H1 (cell line): ENCODE data around the gene AMPH. TPM values are rescaled to one million over a fixed set of nuclear protein-coding genes. Genes with fewer than 3 reads are reported as not detected.
"Not testable (repeated sequence)": the region's sequence is repeated elsewhere in the genome, so short reads cannot be mapped to it uniquely, and the experiment has no call there.

Source experiments
- CTCF ChIA-PET: fragments of 300-600 bp; sonication (Branson Sonifier 250); formaldehyde crosslinking; loops from one replicate; lab custom pipeline; 2021; ENCODE audit not compliant: partially characterized antibody; lab: Charles Lee
- POLR2A ChIA-PET: fragments of 300-600 bp; sonication (Branson Sonifier 250); formaldehyde crosslinking; loops from one replicate; lab custom pipeline; 2021; ENCODE audit warnings: inconsistent platforms; ENCODE audit not compliant: partially characterized antibody; lab: Charles Lee
- DNase-seq, 2 experiments: peaks; one replicate each; pipeline versions ENCODE4 v3.0.0 to v3.0.0-alpha.2; 2010 to 2022; ENCODE audit warnings: low spot score in 2 of 2, low read depth in 1 of 2, mixed read lengths in 1 of 2
- FAIRE-seq: peaks from 2 replicates; lab custom pipeline; 2011; peaks lifted over from hg19 to GRCh38; lab: Jason Lieb, UNC
- H2AFZ ChIP-seq: 2 replicates; pipeline ENCODE4 v1.8.1; 2012; ENCODE audit warnings: low read length, inconsistent platforms
- H2AK5ac ChIP-seq: 2 replicates; pipeline ENCODE4 v1.6.1; 2013; ENCODE audit warnings: low read depth, low read length
- H2BK120ac ChIP-seq: replicated peaks from 2 replicates; pipeline ENCODE3; 2013; ENCODE audit warnings: low read depth, low read length, inconsistent platforms
- H2BK12ac ChIP-seq: 2 replicates; pipeline ENCODE4 v1.6.1; 2013; ENCODE audit warnings: low read depth, low read length
- H2BK15ac ChIP-seq: 2 replicates; pipeline ENCODE4 v1.6.1; 2013; ENCODE audit warnings: low read length
- H2BK20ac ChIP-seq: 2 replicates; pipeline ENCODE4 v1.6.1; 2013; ENCODE audit warnings: low read length
- H2BK5ac ChIP-seq: 2 replicates; pipeline ENCODE4 v1.6.1; 2013; ENCODE audit warnings: low read depth, low read length
- H3K14ac ChIP-seq: 2 replicates; pipeline ENCODE4 v1.6.1; 2013; ENCODE audit warnings: inconsistent platforms; ENCODE audit not compliant: insufficient read length
- H3K18ac ChIP-seq: 2 replicates; pipeline ENCODE4 v1.6.1; 2013; ENCODE audit warnings: low read length; ENCODE audit errors: extremely low read depth
- H3K23ac ChIP-seq: 2 replicates; pipeline ENCODE4 v1.6.1; 2013; ENCODE audit warnings: inconsistent platforms; ENCODE audit not compliant: insufficient read length
- H3K23me2 ChIP-seq: 2 replicates; pipeline ENCODE4 v1.6.1; 2013; ENCODE audit warnings: low read depth, low read length
- H3K27ac ChIP-seq: 2 replicates; pipeline ENCODE4 v1.6.1; 2011; ENCODE audit warnings: low read depth, low read length, inconsistent platforms
- H3K27me3 ChIP-seq, 4 experiments: replicated peaks in 1 of 4; 1 replicate in 1 of 4; 2 replicates in 3 of 4; pipeline versions ENCODE4 v1.6.1 to v1.8.1; 2011 to 2013; ENCODE audit warnings: low read length in 3 of 4, mild to moderate bottlenecking in 3 of 4, inconsistent platforms in 2 of 4, mixed read lengths in 2 of 4, moderate library complexity in 1 of 4; ENCODE audit not compliant: control insufficient read depth in 3 of 4, insufficient read depth in 3 of 4; ENCODE audit errors: extremely low read depth in 1 of 4
- H3K36me3 ChIP-seq, 4 experiments: 2 replicates each; pipeline versions ENCODE4 v1.6.1 to v1.8.1; 2011 to 2013; ENCODE audit warnings: mild to moderate bottlenecking in 4 of 4, low read length in 3 of 4, moderate library complexity in 2 of 4, control low read depth in 1 of 4, inconsistent platforms in 1 of 4; ENCODE audit not compliant: insufficient read depth in 4 of 4, control insufficient read depth in 2 of 4
- H3K4ac ChIP-seq: replicated peaks from 2 replicates; pipeline ENCODE3; 2013; ENCODE audit warnings: low read length, low read depth, mixed read lengths, inconsistent platforms; ENCODE audit not compliant: insufficient read length
- H3K4me1 ChIP-seq, 4 experiments: replicated peaks in 1 of 4; 1 replicate in 1 of 4; 2 replicates in 3 of 4; pipeline versions ENCODE4 v1.6.1 to v1.8.1; 2011 to 2013; ENCODE audit warnings: low read length in 3 of 4, inconsistent platforms in 2 of 4, mixed read lengths in 1 of 4; ENCODE audit not compliant: insufficient read depth in 4 of 4, control insufficient read depth in 3 of 4
- H3K4me2 ChIP-seq, 2 experiments: 2 replicates each; pipeline versions ENCODE4 v1.6.1 to v1.8.1; 2011 to 2013; ENCODE audit warnings: low read depth in 2 of 2, low read length in 2 of 2, control low read depth in 1 of 2, inconsistent platforms in 1 of 2, mild to moderate bottlenecking in 1 of 2; ENCODE audit not compliant: insufficient read depth in 1 of 2
- H3K4me3 ChIP-seq, 4 experiments: fragments of 200-600, 300-600 bp in 1 of 4; sonication (generic), shearing (Covaris generic), sonication (Bioruptor Twin) in 1 of 4; 2 replicates each; pipeline versions ENCODE4 v1.5.1 to v1.8.1; 2011 to 2016; ENCODE audit warnings: low read length in 4 of 4, low read depth in 3 of 4, control low read depth in 2 of 4, inconsistent platforms in 2 of 4, mild to moderate bottlenecking in 2 of 4, mixed read lengths in 1 of 4, moderate library complexity in 1 of 4; ENCODE audit not compliant: insufficient read depth in 2 of 4; ENCODE audit errors: extremely low read depth in 1 of 4
- H3K56ac ChIP-seq: replicated peaks from 2 replicates; pipeline ENCODE3; 2013; ENCODE audit warnings: low read depth, mild to moderate bottlenecking, mixed read lengths, low read length, inconsistent platforms; ENCODE audit not compliant: insufficient read length
- H3K79me1 ChIP-seq: 2 replicates; pipeline ENCODE4 v1.6.1; 2013; ENCODE audit warnings: low read depth, low read length, control low read depth
- H3K79me2 ChIP-seq, 2 experiments: 2 replicates each; pipeline versions ENCODE4 v1.6.1 to v1.8.1; 2012 to 2013; ENCODE audit warnings: low read length in 2 of 2, mild to moderate bottlenecking in 2 of 2, inconsistent platforms in 1 of 2; ENCODE audit not compliant: insufficient read depth in 2 of 2, control insufficient read depth in 1 of 2
- H3K9ac ChIP-seq, 4 experiments: replicated peaks in 1 of 4; 1 replicate in 1 of 4; 2 replicates in 3 of 4; pipeline versions ENCODE4 v1.6.1 to v1.8.1; 2011 to 2013; ENCODE audit warnings: low read depth in 3 of 4, low read length in 3 of 4, control low read depth in 2 of 4, mild to moderate bottlenecking in 2 of 4, moderate library complexity in 2 of 4, inconsistent platforms in 1 of 4; ENCODE audit errors: extremely low read depth in 1 of 4
- H3K9me3 ChIP-seq, 2 experiments: 2 replicates each; pipeline versions ENCODE4 v1.6.1 to v1.8.1; 2012 to 2013; ENCODE audit warnings: mild to moderate bottlenecking in 2 of 2, moderate library complexity in 2 of 2, control low read depth in 1 of 2, inconsistent platforms in 1 of 2, low read depth in 1 of 2, low read length in 1 of 2, mixed read lengths in 1 of 2; ENCODE audit not compliant: insufficient read depth in 2 of 2
- H4K20me1 ChIP-seq, 2 experiments: replicated peaks in 1 of 2; 2 replicates each; pipeline versions ENCODE3 to v1.8.1; 2011 to 2013; ENCODE audit warnings: inconsistent platforms in 2 of 2, low read length in 2 of 2, mild to moderate bottlenecking in 1 of 2; ENCODE audit not compliant: insufficient read depth in 2 of 2, control insufficient read depth in 1 of 2
- H4K5ac ChIP-seq: 2 replicates; pipeline ENCODE4 v1.6.1; 2013; ENCODE audit warnings: low read length, low read depth, mixed read lengths, inconsistent platforms; ENCODE audit not compliant: insufficient read length
- H4K8ac ChIP-seq: 2 replicates; pipeline ENCODE4 v1.8.0; 2013; ENCODE audit warnings: mild to moderate bottlenecking, moderate library complexity, low read length, inconsistent platforms; ENCODE audit not compliant: insufficient read depth; ENCODE audit errors: extremely low read depth
- H4K91ac ChIP-seq: replicated peaks from 2 replicates; pipeline ENCODE3; 2013; ENCODE audit warnings: low read length, mixed read lengths, inconsistent platforms; ENCODE audit not compliant: insufficient read length
- CTCF ChIP-seq, 3 experiments: IDR thresholded peaks; 1 replicate in 2 of 3; 2 replicates in 1 of 3; pipeline versions ENCODE4 v1.5.1 to v1.6.1; 2011; ENCODE audit warnings: low read length in 3 of 3, mild to moderate bottlenecking in 3 of 3, inconsistent platforms in 2 of 3, low read depth in 1 of 3, moderate library complexity in 1 of 3; ENCODE audit not compliant: insufficient read depth in 1 of 3; ENCODE audit errors: control extremely low read depth in 1 of 3
- RAD21 ChIP-seq, 2 experiments: IDR thresholded peaks in 1 of 2; conservative IDR thresholded peaks in 1 of 2; 2 replicates each; pipeline ENCODE4 v1.6.1; 2011; ENCODE audit warnings: low read depth in 2 of 2, low read length in 2 of 2, improper control_type of control experiment in 1 of 2, inconsistent platforms in 1 of 2, mild to moderate bottlenecking in 1 of 2, moderate library complexity in 1 of 2
- WGBS, 2 experiments: shearing (Covaris generic) in 1 of 2; methylation state at CpG; one replicate each; pipeline versions ENCODE4 v1.1.6 to v1.1.7; 2013 to 2015; ENCODE audit warnings: low lambda C conversion rate in 2 of 2, mixed read lengths in 2 of 2, inconsistent platforms in 1 of 2, low coverage in 1 of 2, missing lambda C conversion rate in 1 of 2; ENCODE audit not compliant: insufficient replicate concordance in 2 of 2, insufficient coverage in 1 of 2, insufficient read length in 1 of 2; ENCODE audit errors: extremely low coverage in 1 of 2, missing lambda C conversion rate in 1 of 2; 5-methylcytosine and 5-hydroxymethylcytosine counted together
- polyA plus RNA-seq, 7 experiments: library from polyadenylated mRNA; depleted of rRNA in 3 of 7; stranded (reverse) in 5 of 7; unstranded in 2 of 7; fragments of >200 nt in 5 of 7; fragments of 200-250 nt in 2 of 7; gene quantifications; 1 replicate in 5 of 7; 2 replicates in 1 of 7; 4 replicates in 1 of 7; pipeline versions ENCODE4 v1.2.1 to v1.2.3, GENCODE V29; 2011 to 2013; ENCODE audit warnings: missing spikeins in 2 of 7, mixed read lengths in 2 of 7
- total RNA-seq: library from RNA; stranded (reverse); fragmentation: NEBNext Ultra II Directional; extraction: Animal tissue kit (Norgen Biotek cat#: 25700); gene quantifications from 2 replicates; pipeline ENCODE4 v1.2.1, GENCODE V29; 2021

The AMPH gene
- total and polyA plus RNA-seq, 2 of the 8 experiments (the other 6 are each of a cell fraction or from before 2014, with no cell fraction given), result 7.3 to 12.2 TPM

GRCh38 chr7:38363379-38363778 is 267.8 kb downstream of the AMPH start:
- not testable (repeated sequence) for H4K8ac ChIP-seq, H4K20me1 ChIP-seq, H4K91ac ChIP-seq, H3K9ac ChIP-seq, H2AFZ ChIP-seq, H3K4me1 ChIP-seq, H2BK12ac ChIP-seq, H3K23me2 ChIP-seq, H3K27ac ChIP-seq, H3K23ac ChIP-seq, H4K5ac ChIP-seq, H3K36me3 ChIP-seq, H3K14ac ChIP-seq, H3K27me3 ChIP-seq, H3K56ac ChIP-seq, H3K79me2 ChIP-seq, H2BK120ac ChIP-seq, H2BK5ac ChIP-seq, H3K9me3 ChIP-seq, H2BK20ac ChIP-seq, FAIRE-seq, H3K79me1 ChIP-seq, H3K4me2 ChIP-seq, H3K18ac ChIP-seq, H2BK15ac ChIP-seq, H3K4me3 ChIP-seq, H2AK5ac ChIP-seq, H3K4ac ChIP-seq
- TF ChIP-seq CTCF (IDR thresholded peaks at IDR 0.05; ENCODE audit: control extremely low read depth in 1 of 3, insufficient read depth in 1 of 3, low read depth in 1 of 3, low read length in 3 of 3), result peak; percentile 76 to 91 (median 81)
- TF ChIP-seq RAD21 (IDR thresholded peaks at IDR 0.05 in 1 of 2, conservative IDR thresholded peaks at IDR 0.05 in 1 of 2; ENCODE audit: low read depth in 2 of 2, low read length in 2 of 2), result peak; percentile 41 to 58
- WGBS, 2 experiments, result 16% methylated on average over 3 of the region's 3 CpGs; no CpG with 5 or more reads in 1 of the 2 experiments
- ChIA-PET POLR2A (interaction anchor here (0.6 kb wide), 1 partner anchor 122 kb away, joined by 3 read pairs; no protein-coding TSS in a partner anchor), CTCF (interaction anchor here (0.6 to 4.3 kb wide), 12 partner anchors 11 to 445 kb away, joined by 3 to 14 read pairs (median 3); no protein-coding TSS in a partner anchor)
- DNase-seq, result peak in 1 of 2 experiments; percentile 85
